ENCODE measurements around the gene PACS2. TPM values are rescaled to one million over a fixed set of nuclear protein-coding genes. Genes with fewer than 3 reads are reported as not detected.

PACS2 gene
- polyA plus RNA-seq, 1 of the 3 experiments (the other 2 are of a cell fraction) = 42.7 TPM

DNA sequence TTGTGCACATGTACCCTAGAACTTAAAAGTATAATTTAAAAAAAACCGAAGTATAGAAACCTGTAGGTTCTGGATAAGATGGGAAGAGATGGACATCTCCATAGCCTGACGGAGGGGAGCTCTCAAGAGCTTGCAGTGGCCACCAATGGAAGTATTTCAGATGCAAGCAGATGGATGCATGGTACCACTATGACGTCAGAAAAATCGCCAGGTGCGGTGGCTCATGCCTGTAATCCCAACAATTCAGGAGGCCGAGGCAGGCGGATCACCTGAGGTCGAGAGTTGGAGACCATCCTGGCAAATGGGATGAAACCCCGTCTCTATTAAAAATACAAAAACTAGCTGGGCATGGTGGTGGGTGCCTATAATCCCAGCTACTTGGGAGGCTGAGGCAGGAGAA lies 87.2 kb downstream of the PACS2 start (continued):
- no peak for TF ChIP-seq RXRA (IDR thresholded peaks at IDR 0.05; ENCODE audit: borderline replicate concordance, low read depth)
- no peak for TF ChIP-seq YY1 (IDR thresholded peaks at IDR 0.05; ENCODE audit: low read depth)
- TF ChIP-seq MXI1 (IDR thresholded peaks at IDR 0.05; ENCODE audit: low read depth, low read length) = no peak
- no peak for TF ChIP-seq FOXJ3 (CRISPR knock-in tag; IDR thresholded peaks at IDR 0.05)
- TF ChIP-seq, protein P1, sequence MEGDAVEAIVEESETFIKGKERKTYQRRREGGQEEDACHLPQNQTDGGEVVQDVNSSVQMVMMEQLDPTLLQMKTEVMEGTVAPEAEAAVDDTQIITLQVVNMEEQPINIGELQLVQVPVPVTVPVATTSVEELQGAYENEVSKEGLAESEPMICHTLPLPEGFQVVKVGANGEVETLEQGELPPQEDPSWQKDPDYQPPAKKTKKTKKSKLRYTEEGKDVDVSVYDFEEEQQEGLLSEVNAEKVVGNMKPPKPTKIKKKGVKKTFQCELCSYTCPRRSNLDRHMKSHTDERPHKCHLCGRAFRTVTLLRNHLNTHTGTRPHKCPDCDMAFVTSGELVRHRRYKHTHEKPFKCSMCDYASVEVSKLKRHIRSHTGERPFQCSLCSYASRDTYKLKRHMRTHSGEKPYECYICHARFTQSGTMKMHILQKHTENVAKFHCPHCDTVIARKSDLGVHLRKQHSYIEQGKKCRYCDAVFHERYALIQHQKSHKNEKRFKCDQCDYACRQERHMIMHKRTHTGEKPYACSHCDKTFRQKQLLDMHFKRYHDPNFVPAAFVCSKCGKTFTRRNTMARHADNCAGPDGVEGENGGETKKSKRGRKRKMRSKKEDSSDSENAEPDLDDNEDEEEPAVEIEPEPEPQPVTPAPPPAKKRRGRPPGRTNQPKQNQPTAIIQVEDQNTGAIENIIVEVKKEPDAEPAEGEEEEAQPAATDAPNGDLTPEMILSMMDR (IDR thresholded peaks at IDR 0.05) = no peak

DNA sequence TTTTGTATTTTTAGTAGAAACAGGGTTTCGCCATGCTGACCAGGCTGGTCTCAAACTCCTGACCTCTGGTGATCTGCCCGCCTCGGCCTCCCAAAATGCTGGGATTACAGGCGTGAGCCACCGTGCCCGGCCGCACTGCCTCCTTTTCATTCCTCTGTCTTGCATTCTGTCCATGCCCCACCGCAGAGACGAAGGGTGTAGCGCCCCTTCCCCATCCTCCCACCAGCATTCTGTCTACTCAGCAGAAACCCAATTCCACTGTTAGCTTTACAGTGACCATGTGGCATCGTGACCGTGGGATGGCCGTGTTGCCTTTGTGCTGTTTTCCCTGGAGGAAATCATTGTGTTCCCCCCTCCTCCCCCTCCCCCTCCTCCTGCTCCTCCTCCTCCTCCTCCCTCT lies 94.0 kb downstream of the PACS2 start:
- Histone ChIP-seq H3K27me3 (ENCODE audit: insufficient read depth) (no peaks in the 10 kb centered on the region), H3K79me2 (ENCODE audit: insufficient read depth) (no peaks in the 10 kb centered on the region), H3K9ac (no peak overlapping the region), H3K9me3 (no peaks in the 10 kb centered on the region), H3K4me1 (ENCODE audit: control insufficient read depth in 1 of 2, insufficient read depth in 2 of 2, low read depth in 1 of 2, low read length in 1 of 2) (peaks cover 0 to 12% of the 10 kb centered on the region in 2 experiments; a peak in 1 of 4 replicates), H3K36me3 (replicated peaks in 1 of 2; ENCODE audit: control insufficient read depth in 1 of 2, insufficient read depth in 2 of 2, low read length in 1 of 2) (no peaks in the 10 kb centered on the region), H3K4me3 (ENCODE audit: low read depth in 2 of 2, low read length in 1 of 2) (no peak overlapping the region), H3K27ac (ENCODE audit: low read depth in 2 of 2, low read length in 1 of 2) (no peak overlapping the region), H4K20me1 (ENCODE audit: insufficient read depth) (no peaks in the 10 kb centered on the region), H2AFZ (ENCODE audit: low read depth) (no peak overlapping the region), H3K9me2 (no peaks in the 10 kb centered on the region), H3F3A (replicated peaks; ENCODE audit: insufficient read depth) (peaks cover 2% of the 10 kb centered on the region), H3K4me2 (no peak overlapping the region)
- DNase-seq = no peak
- ChIA-PET CTCF (interaction anchor here (0.8 kb wide), 1 partner anchor 40 kb away, joined by 3 read pairs; no protein-coding TSS in a partner anchor), POLR2A (interaction anchor here (0.5 kb wide), 1 partner anchor 30 kb away, joined by 5 read pairs; no protein-coding TSS in a partner anchor)
- WGBS (ENCODE audit: low lambda C conversion rate) = 96% methylated on average over 13 of the region's 13 CpGs
- TF ChIP-seq MXI1 (IDR thresholded peaks at IDR 0.05; ENCODE audit: low read depth, low read length) (no peak), YY1 (IDR thresholded peaks at IDR 0.05; ENCODE audit: low read depth) (no peak), FOSL2 (IDR thresholded peaks at IDR 0.05; ENCODE audit: borderline replicate concordance, low read depth) (no peak), GATA2 (CRISPR knock-in tag; IDR thresholded peaks at IDR 0.05) (no peak), NRF1 (IDR thresholded peaks at IDR 0.05; ENCODE audit: low read depth, low read length) (no peak), RAD21 (IDR thresholded peaks at IDR 0.05; ENCODE audit: low read length) (no peak), TCF12 (IDR thresholded peaks at IDR 0.05) (no peak), RCOR1 (IDR thresholded peaks at IDR 0.05; ENCODE audit: low read length) (no peak), ELF1 (IDR thresholded peaks at IDR 0.05) (no peak), SMC3 (IDR thresholded peaks at IDR 0.05; ENCODE audit: low read depth, low read length) (no peak), TEAD4 (IDR thresholded peaks at IDR 0.05; ENCODE audit: borderline replicate concordance, insufficient read depth) (no peak), NFIC (IDR thresholded peaks at IDR 0.05; ENCODE audit: borderline replicate concordance) (no peak), POLR2AphosphoS5 (IDR thresholded peaks at IDR 0.05; ENCODE audit: low read depth, low read length) (no peak), EP300 (IDR thresholded peaks at IDR 0.05; ENCODE audit: borderline replicate concordance in 1 of 2, low read depth in 1 of 2, low read length in 1 of 2) (no peak)
- TF ChIP-seq, protein P2, sequence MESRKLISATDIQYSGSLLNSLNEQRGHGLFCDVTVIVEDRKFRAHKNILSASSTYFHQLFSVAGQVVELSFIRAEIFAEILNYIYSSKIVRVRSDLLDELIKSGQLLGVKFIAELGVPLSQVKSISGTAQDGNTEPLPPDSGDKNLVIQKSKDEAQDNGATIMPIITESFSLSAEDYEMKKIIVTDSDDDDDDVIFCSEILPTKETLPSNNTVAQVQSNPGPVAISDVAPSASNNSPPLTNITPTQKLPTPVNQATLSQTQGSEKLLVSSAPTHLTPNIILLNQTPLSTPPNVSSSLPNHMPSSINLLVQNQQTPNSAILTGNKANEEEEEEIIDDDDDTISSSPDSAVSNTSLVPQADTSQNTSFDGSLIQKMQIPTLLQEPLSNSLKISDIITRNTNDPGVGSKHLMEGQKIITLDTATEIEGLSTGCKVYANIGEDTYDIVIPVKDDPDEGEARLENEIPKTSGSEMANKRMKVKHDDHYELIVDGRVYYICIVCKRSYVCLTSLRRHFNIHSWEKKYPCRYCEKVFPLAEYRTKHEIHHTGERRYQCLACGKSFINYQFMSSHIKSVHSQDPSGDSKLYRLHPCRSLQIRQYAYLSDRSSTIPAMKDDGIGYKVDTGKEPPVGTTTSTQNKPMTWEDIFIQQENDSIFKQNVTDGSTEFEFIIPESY (IDR thresholded peaks at IDR 0.05; ENCODE audit: borderline replicate concordance, low read depth) = no peak
- TF ChIP-seq, protein P3, sequence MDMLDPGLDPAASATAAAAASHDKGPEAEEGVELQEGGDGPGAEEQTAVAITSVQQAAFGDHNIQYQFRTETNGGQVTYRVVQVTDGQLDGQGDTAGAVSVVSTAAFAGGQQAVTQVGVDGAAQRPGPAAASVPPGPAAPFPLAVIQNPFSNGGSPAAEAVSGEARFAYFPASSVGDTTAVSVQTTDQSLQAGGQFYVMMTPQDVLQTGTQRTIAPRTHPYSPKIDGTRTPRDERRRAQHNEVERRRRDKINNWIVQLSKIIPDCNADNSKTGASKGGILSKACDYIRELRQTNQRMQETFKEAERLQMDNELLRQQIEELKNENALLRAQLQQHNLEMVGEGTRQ (IDR thresholded peaks at IDR 0.05; ENCODE audit: borderline replicate concordance, low read depth, low read length) = no peak
- TF ChIP-seq, protein P4, sequence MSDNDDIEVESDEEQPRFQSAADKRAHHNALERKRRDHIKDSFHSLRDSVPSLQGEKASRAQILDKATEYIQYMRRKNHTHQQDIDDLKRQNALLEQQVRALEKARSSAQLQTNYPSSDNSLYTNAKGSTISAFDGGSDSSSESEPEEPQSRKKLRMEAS (IDR thresholded peaks at IDR 0.05; ENCODE audit: low read depth) = no peak
- TF ChIP-seq, protein P1 (IDR thresholded peaks at IDR 0.05) = no peak

All from SK-N-SH (cell line).